GM10266 (cell line): Measurements from ENCODE around the gene DAPK2.
A peak's percentile ranks its signal among the peaks of the same experiment; 100 is the strongest.

Source experiments
- DNase-seq: peaks from one replicate; pipeline ENCODE4 v3.0.0; 2012; ENCODE audit errors: extremely low spot score
- CTCF ChIP-seq: IDR thresholded peaks from 2 replicates; pipeline ENCODE4 v1.5.1; 2012; ENCODE audit warnings: mild to moderate bottlenecking, low read depth; ENCODE audit not compliant: control insufficient read depth, insufficient read depth; ENCODE audit errors: missing control alignments

The DAPK2 gene

GRCh38 chr15:63891768-63892133 is 154.5 kb downstream of the DAPK2 start:
- peak; percentile 18 for TF ChIP-seq CTCF
- no peak for DNase-seq

- TF ChIP-seq CTCF: peak; percentile 72
- DNase-seq: peak; percentile 47
These were observed 155.1 kb downstream of the DAPK2 start for GRCh38 chr15:63891079-63891767.

- DNase-seq: no peak
- TF ChIP-seq CTCF: no peak
These were observed 155.7 kb downstream of the DAPK2 start for GRCh38 chr15:63890617-63891016.

GRCh38 chr15:63889831-63890230 is 156.5 kb downstream of the DAPK2 start:
- no peak for DNase-seq
- no peak for TF ChIP-seq CTCF

- no peak for TF ChIP-seq CTCF
- no peak for DNase-seq
These were observed 157.5 kb downstream of the DAPK2 start for GRCh38 chr15:63888823-63889222.

- no peak for TF ChIP-seq CTCF
These were observed 158.1 kb downstream of the DAPK2 start for GRCh38 chr15:63888146-63888545.

GRCh38 chr15:63887630-63888029 is 158.7 kb downstream of the DAPK2 start:
- DNase-seq: no peak
- TF ChIP-seq CTCF: no peak

More at GRCh38 chr15:63888146-63888545, 158.1 kb downstream of the DAPK2 start:
- DNase-seq: no peak
